ENCODE data around the gene AMIGO1.

The AMIGO1 gene

GRCh38 chr1:109542657-109543056 lies 33.1 kb upstream of the AMIGO1 start:
- no peak overlapping the region for H3K27ac ChIP-seq (ENCODE audit: low read depth, low read length)
- H3K4me1 ChIP-seq (ENCODE audit: control insufficient read depth, insufficient read depth, low read length), result peaks cover 13% of the 10 kb centered on the region
- H3K27me3 ChIP-seq (ENCODE audit: control insufficient read depth, insufficient read depth, low read length), result peaks cover 4% of the 10 kb centered on the region; the same call in 1 of the 2 replicates
- H3K36me3 ChIP-seq (ENCODE audit: control insufficient read depth, insufficient read depth, low read length), result no peaks in the 10 kb centered on the region
- no peak overlapping the region for H3K4me3 ChIP-seq (ENCODE audit: low read depth, low read length)
- H3K9me3 ChIP-seq (ENCODE audit: control insufficient read depth, insufficient read depth, low read depth, low read length), result no peaks in the 10 kb centered on the region
- H3K9ac ChIP-seq (ENCODE audit: low read length), result no peak overlapping the region

DNA sequence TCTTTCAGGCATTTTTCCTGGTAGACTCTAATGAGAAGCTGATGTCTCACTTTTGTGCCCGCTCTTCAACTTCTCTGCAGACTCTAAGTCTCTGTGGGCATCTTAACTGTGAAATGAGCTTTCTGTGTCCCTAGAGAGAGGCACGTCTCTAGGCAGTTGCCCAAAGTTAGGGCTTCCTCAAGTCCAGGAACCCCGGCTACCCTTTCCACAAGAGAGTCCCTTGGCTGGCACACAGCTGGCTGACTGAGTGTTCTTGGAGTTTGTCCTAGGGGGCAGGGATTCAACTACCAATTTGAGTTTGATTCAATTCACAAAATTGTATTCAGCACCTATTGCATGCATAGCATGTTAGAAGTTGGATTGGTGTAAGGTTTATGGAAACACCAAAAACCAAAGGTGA lies 31.6 kb upstream of the AMIGO1 start:
- Histone ChIP-seq H3K9me3 (ENCODE audit: control insufficient read depth, insufficient read depth, low read depth, low read length) (no peaks in the 10 kb centered on the region), H3K27ac (ENCODE audit: low read depth, low read length) (no peak overlapping the region), H3K9ac (ENCODE audit: low read length) (no peak overlapping the region), H3K36me3 (ENCODE audit: control insufficient read depth, insufficient read depth, low read length) (no peaks in the 10 kb centered on the region), H3K27me3 (ENCODE audit: control insufficient read depth, insufficient read depth, low read length) (peaks cover 4% of the 10 kb centered on the region; the same call in 1 of the 2 replicates), H3K4me3 (ENCODE audit: low read depth, low read length) (no peak overlapping the region), H3K4me1 (ENCODE audit: control insufficient read depth, insufficient read depth, low read length) (peaks cover 3% of the 10 kb centered on the region; the same call in 1 of the 2 replicates)

DNA sequence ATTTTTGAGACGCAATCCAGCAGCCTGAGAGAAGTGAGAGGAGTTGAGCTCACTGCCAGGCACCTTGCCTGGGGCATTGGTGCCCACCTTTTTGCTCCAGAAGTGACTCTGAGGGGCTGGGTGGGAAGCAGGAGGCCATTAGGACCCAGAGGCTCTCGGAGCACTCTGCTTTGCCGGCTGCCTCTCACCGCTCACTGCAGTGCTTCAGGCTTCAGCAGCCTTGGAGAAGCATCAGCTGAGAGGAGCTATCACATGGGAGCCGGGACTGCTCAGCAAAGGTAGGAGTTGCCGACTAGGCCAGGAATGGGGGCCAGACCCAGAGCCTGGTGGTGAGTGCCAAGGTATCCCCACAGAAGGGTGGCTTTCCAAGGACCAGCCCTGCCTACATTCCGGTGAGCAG lies 30.1 kb upstream of the AMIGO1 start, which contains the start of gene GPR61:
GPR61 (plus strand) TSS at position 197 of the 400 bp plus-strand sequence. CDS start 3,151 bp downstream, outside the sequence.
- Histone ChIP-seq H3K9ac (ENCODE audit: low read length) (no peak within 1 kb of the TSS), H3K4me3 (ENCODE audit: low read depth, low read length) (peak within 1 kb of the TSS; percentile 31; the same call in 1 of the 2 replicates), H3K27ac (ENCODE audit: low read depth, low read length) (no peak within 1 kb of the TSS)

DNA sequence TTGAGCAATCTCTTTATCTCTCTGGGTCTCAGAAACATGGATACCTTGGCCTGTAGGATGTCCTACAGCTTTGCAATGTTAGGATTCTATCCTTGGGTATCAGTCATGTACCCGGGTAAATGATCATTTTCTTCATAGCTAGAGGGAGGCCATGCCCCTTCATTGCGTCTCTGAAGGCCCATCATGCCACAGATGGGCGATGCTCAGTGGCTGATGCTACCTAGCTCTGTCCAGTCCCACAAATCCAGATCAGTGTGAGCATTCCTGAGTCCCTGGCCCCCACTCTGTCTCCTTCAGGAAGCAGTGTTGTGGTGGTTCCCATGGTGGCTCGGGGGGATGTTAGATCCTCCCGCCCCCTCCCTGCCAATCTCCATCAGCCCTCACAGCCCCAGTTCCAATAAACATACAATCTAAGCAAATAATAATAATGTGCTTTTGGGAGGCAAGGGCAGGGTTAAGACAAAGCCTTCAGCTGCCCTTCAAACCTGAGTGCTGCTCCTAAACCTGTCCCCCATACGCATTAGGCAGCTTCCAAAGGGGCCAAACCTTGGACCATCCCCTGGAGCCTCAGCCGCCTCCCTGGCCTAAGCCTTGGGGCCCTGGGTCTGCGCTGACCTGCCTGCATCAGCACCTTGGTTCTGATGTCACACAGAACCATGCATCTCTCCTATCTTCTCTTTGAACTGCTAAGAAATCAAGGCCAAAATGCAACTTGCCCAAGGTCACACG lies 29.5 kb upstream of the AMIGO1 start:
- Histone ChIP-seq H3K36me3 (ENCODE audit: control insufficient read depth, insufficient read depth, low read length) (no peaks in the 10 kb centered on the region), H3K4me3 (ENCODE audit: low read depth, low read length) (no peak overlapping the region), H3K27ac (ENCODE audit: low read depth, low read length) (no peak overlapping the region), H3K9ac (ENCODE audit: low read length) (no peak overlapping the region), H3K27me3 (ENCODE audit: control insufficient read depth, insufficient read depth, low read length) (peaks cover 4% of the 10 kb centered on the region; the same call in 1 of the 2 replicates), H3K9me3 (ENCODE audit: control insufficient read depth, insufficient read depth, low read depth, low read length) (no peaks in the 10 kb centered on the region), H3K4me1 (ENCODE audit: control insufficient read depth, insufficient read depth, low read length) (peaks cover 3% of the 10 kb centered on the region; the same call in 1 of the 2 replicates)

More for the DNA sequence above, 30.1 kb upstream of the AMIGO1 start, which contains the start of gene GPR61:
- peaks cover 3% of the 10 kb centered on the region; the same call in 1 of the 2 replicates for H3K4me1 ChIP-seq (ENCODE audit: control insufficient read depth, insufficient read depth, low read length)
- peaks cover 4% of the 10 kb centered on the region; the same call in 1 of the 2 replicates for H3K27me3 ChIP-seq (ENCODE audit: control insufficient read depth, insufficient read depth, low read length)
- H3K9me3 ChIP-seq (ENCODE audit: control insufficient read depth, insufficient read depth, low read depth, low read length), result no peaks in the 10 kb centered on the region
- H3K36me3 ChIP-seq (ENCODE audit: control insufficient read depth, insufficient read depth, low read length), result no peaks in the 10 kb centered on the region

GRCh38 chr1:109537450-109538178 lies 28.1 kb upstream of the AMIGO1 start:
- no peaks in the 10 kb centered on the region for H3K9me3 ChIP-seq (ENCODE audit: control insufficient read depth, insufficient read depth, low read depth, low read length)
- H3K9ac ChIP-seq (ENCODE audit: low read length), result no peak overlapping the region
- no peak overlapping the region for H3K4me3 ChIP-seq (ENCODE audit: low read depth, low read length)
- no peak overlapping the region for H3K27ac ChIP-seq (ENCODE audit: low read depth, low read length)
- no peaks in the 10 kb centered on the region for H3K36me3 ChIP-seq (ENCODE audit: control insufficient read depth, insufficient read depth, low read length)
- peaks cover 3% of the 10 kb centered on the region; the same call in 1 of the 2 replicates for H3K4me1 ChIP-seq (ENCODE audit: control insufficient read depth, insufficient read depth, low read length)
- peaks cover 4% of the 10 kb centered on the region; the same call in 1 of the 2 replicates for H3K27me3 ChIP-seq (ENCODE audit: control insufficient read depth, insufficient read depth, low read length)

- no peaks in the 10 kb centered on the region for H3K9me3 ChIP-seq (ENCODE audit: control insufficient read depth, insufficient read depth, low read depth, low read length)
- peaks cover 3% of the 10 kb centered on the region; the same call in 1 of the 2 replicates for H3K27me3 ChIP-seq (ENCODE audit: control insufficient read depth, insufficient read depth, low read length)
- no peak overlapping the region for H3K27ac ChIP-seq (ENCODE audit: low read depth, low read length)
- H3K4me3 ChIP-seq (ENCODE audit: low read depth, low read length), result no peak overlapping the region
- peaks cover 3% of the 10 kb centered on the region; the same call in 1 of the 2 replicates for H3K4me1 ChIP-seq (ENCODE audit: control insufficient read depth, insufficient read depth, low read length)
- H3K36me3 ChIP-seq (ENCODE audit: control insufficient read depth, insufficient read depth, low read length), result no peaks in the 10 kb centered on the region
- no peak overlapping the region for H3K9ac ChIP-seq (ENCODE audit: low read length)
Observed at GRCh38 chr1:109535971-109536491, 26.5 kb upstream of the AMIGO1 start.

- Histone ChIP-seq H3K9ac (ENCODE audit: low read length) (no peak overlapping the region), H3K27me3 (ENCODE audit: control insufficient read depth, insufficient read depth, low read length) (no peaks in the 10 kb centered on the region), H3K4me1 (ENCODE audit: control insufficient read depth, insufficient read depth, low read length) (peaks cover 3% of the 10 kb centered on the region; the same call in 1 of the 2 replicates), H3K36me3 (ENCODE audit: control insufficient read depth, insufficient read depth, low read length) (no peaks in the 10 kb centered on the region), H3K27ac (ENCODE audit: low read depth, low read length) (no peak overlapping the region), H3K4me3 (ENCODE audit: low read depth, low read length) (no peak overlapping the region), H3K9me3 (ENCODE audit: control insufficient read depth, insufficient read depth, low read depth, low read length) (no peaks in the 10 kb centered on the region)
Observed at GRCh38 chr1:109535481-109535880, 26.0 kb upstream of the AMIGO1 start.

GRCh38 chr1:109534307-109534858 lies 24.9 kb upstream of the AMIGO1 start:
- no peaks in the 10 kb centered on the region for H3K36me3 ChIP-seq (ENCODE audit: control insufficient read depth, insufficient read depth, low read length)
- no peak overlapping the region for H3K4me3 ChIP-seq (ENCODE audit: low read depth, low read length)
- H3K27me3 ChIP-seq (ENCODE audit: control insufficient read depth, insufficient read depth, low read length), result no peaks in the 10 kb centered on the region
- H3K9ac ChIP-seq (ENCODE audit: low read length), result no peak overlapping the region
- H3K4me1 ChIP-seq (ENCODE audit: control insufficient read depth, insufficient read depth, low read length), result no peaks in the 10 kb centered on the region
- H3K27ac ChIP-seq (ENCODE audit: low read depth, low read length), result no peak overlapping the region
- H3K9me3 ChIP-seq (ENCODE audit: control insufficient read depth, insufficient read depth, low read depth, low read length), result no peaks in the 10 kb centered on the region

DNA sequence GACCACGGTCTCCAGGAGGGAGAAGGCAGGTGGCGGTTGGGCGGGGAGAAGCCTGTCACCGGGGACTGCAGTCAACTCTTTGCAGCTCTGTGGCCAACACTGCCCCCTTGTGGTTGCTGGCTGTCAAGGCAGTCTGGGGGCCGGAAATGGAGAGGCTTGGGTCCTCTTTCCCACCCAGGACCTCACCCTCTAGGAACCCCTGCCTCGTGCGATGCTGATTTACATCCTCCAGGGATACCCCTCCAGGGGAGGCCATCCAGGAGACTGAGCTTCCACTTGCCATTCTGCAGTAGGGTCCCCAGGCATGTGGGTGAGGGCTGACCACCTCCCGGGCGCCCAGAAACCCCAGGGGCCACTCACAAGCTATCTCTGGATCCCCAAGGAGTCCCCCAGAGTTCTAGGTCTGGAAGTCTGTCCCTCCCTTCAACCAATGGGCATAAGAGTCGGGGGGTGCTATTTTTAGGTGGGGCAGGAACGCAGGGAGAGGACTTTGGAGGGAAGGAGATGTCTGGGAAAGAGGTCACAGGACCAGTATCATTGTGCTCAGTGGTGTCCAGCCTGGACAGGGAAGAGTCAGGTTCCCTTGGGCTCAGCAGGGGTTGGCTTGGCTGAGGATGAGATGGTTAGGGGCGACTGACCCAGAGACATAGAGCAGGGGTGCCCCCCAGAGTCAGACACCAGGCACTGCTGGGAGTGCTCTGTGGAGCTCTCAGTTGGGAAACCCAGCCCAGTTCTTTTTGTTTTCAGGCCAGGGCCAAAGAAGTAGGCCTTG lies 23.0 kb upstream of the AMIGO1 start:
- H3K9ac ChIP-seq (ENCODE audit: low read length), result no peak overlapping the region
- H3K27ac ChIP-seq (ENCODE audit: low read depth, low read length), result no peak overlapping the region
- no peaks in the 10 kb centered on the region for H3K36me3 ChIP-seq (ENCODE audit: control insufficient read depth, insufficient read depth, low read length)
- no peaks in the 10 kb centered on the region for H3K9me3 ChIP-seq (ENCODE audit: control insufficient read depth, insufficient read depth, low read depth, low read length)
- H3K27me3 ChIP-seq (ENCODE audit: control insufficient read depth, insufficient read depth, low read length), result no peaks in the 10 kb centered on the region
- no peaks in the 10 kb centered on the region for H3K4me1 ChIP-seq (ENCODE audit: control insufficient read depth, insufficient read depth, low read length)
- H3K4me3 ChIP-seq (ENCODE audit: low read depth, low read length), result peak overlapping the region; percentile 12; the same call in 1 of the 2 replicates

DNA sequence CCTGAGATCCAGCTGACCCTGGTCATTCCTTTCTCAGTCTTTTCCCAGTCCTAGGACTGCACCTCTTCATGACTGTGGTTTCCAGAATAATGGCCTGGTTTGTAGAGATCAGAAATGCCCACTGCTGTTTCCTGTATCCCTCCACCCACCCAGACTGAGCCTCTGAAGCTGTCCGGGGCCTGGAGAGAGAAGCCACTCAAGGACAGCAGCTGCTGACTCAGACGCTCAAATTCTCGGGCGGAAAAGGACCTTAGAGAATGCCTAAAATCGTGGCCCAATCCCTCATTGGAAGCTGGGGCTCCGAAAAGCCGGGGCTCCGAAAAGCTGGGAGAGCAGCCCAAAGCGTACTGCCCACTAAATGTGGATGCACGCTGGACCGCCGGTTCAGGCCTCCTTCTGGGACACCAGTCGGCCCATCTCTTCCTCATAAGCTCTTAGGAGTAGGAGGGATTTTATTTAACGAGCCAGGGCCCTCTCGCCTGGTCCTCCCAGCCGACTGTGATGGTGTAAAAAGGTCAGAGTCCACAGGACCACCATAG lies 22.4 kb upstream of the AMIGO1 start:
- Histone ChIP-seq H3K9me3 (ENCODE audit: control insufficient read depth, insufficient read depth, low read depth, low read length) (no peaks in the 10 kb centered on the region), H3K9ac (ENCODE audit: low read length) (no peak overlapping the region), H3K4me1 (ENCODE audit: control insufficient read depth, insufficient read depth, low read length) (no peaks in the 10 kb centered on the region), H3K27me3 (ENCODE audit: control insufficient read depth, insufficient read depth, low read length) (no peaks in the 10 kb centered on the region), H3K27ac (ENCODE audit: low read depth, low read length) (no peak overlapping the region), H3K36me3 (ENCODE audit: control insufficient read depth, insufficient read depth, low read length) (no peaks in the 10 kb centered on the region), H3K4me3 (ENCODE audit: low read depth, low read length) (no peak overlapping the region)
